SU-DHL-6 (cell line): Measurements from ENCODE around the gene CCNI2.

Experiments used
- H2AFZ ChIP-seq: fragments of 200-600 bp; sonication (generic); 2 replicates; pipeline ENCODE4 v1.6.1; 2014; ENCODE audit warnings: low read depth, mild to moderate bottlenecking, moderate library complexity, mixed read lengths, antibody characterized with exemption, low read length; ENCODE audit not compliant: severe bottlenecking
- H3F3A ChIP-seq: fragments of 200-600 bp; shearing (Covaris generic); 2 replicates; pipeline ENCODE4 v1.6.0; 2016; ENCODE audit warnings: antibody characterized with exemption, mild to moderate bottlenecking; ENCODE audit not compliant: insufficient read depth
- H3K27ac ChIP-seq: fragments of 200-600 bp; sonication (generic); 2 replicates; pipeline ENCODE4 v1.5.1; 2016; ENCODE audit warnings: low read depth, mild to moderate bottlenecking, low read length, moderate library complexity, mixed read lengths
- H3K27me3 ChIP-seq: fragments of 200-600 bp; sonication (generic), shearing (Covaris generic); 2 replicates; pipeline ENCODE4 v1.6.0; 2014; ENCODE audit warnings: mild to moderate bottlenecking, low read length
- H3K36me3 ChIP-seq: fragments of 200-600 bp; sonication (generic); 2 replicates; pipeline ENCODE4 v1.6.1; 2014; ENCODE audit warnings: mild to moderate bottlenecking, low read length, mixed read lengths
- H3K4me2 ChIP-seq: fragments of 300-600, 200-600 bp; shearing (Covaris generic), sonication (generic); 2 replicates; pipeline ENCODE4 v1.6.0; 2014; ENCODE audit warnings: low read length, low read depth, mild to moderate bottlenecking; ENCODE audit not compliant: poor library complexity, severe bottlenecking
- H3K4me3 ChIP-seq: fragments of 200-600 bp; sonication (generic); 2 replicates; pipeline ENCODE4 v1.5.1; 2014; ENCODE audit warnings: antibody characterized with exemption, low read length, mild to moderate bottlenecking, mixed read lengths; ENCODE audit not compliant: insufficient read depth, poor library complexity, severe bottlenecking
- H3K79me2 ChIP-seq: fragments of 200-600 bp; sonication (generic); 2 replicates; pipeline ENCODE4 v1.6.1; 2014; ENCODE audit warnings: mild to moderate bottlenecking, low read length, moderate library complexity; ENCODE audit not compliant: insufficient read depth
- H3K9ac ChIP-seq: fragments of 200-600 bp; sonication (generic); 2 replicates; pipeline ENCODE4 v1.7.0; 2014; ENCODE audit warnings: mild to moderate bottlenecking, low read length
- H3K9me2 ChIP-seq: fragments of 200-600 bp; sonication (generic); replicated peaks from 2 replicates; pipeline ENCODE4 v1.6.1; 2014; ENCODE audit warnings: low read length; ENCODE audit not compliant: insufficient read depth
- H3K9me3 ChIP-seq: fragments of 200-600 bp; sonication (generic); 2 replicates; pipeline ENCODE4 v1.6.1; 2014; ENCODE audit warnings: low read length, mixed read lengths; ENCODE audit not compliant: insufficient read depth
- H4K20me1 ChIP-seq: fragments of 200-600 bp; sonication (generic); 2 replicates; pipeline ENCODE4 v1.6.1; 2014; ENCODE audit warnings: low read depth, mild to moderate bottlenecking, antibody characterized with exemption, low read length, moderate library complexity, mixed read lengths
- CTCF ChIP-seq: fragments of 200-600 bp; sonication (generic); IDR thresholded peaks from one replicate; pipeline ENCODE4 v1.5.1; 2017; ENCODE audit warnings: antibody characterized with exemption, mild to moderate bottlenecking, low read length, moderate library complexity; ENCODE audit not compliant: insufficient read depth, poor library complexity, severe bottlenecking
- EZH2phosphoT487 ChIP-seq: fragments of 200-600 bp; sonication (generic), shearing (Covaris generic); conservative IDR thresholded peaks from 2 replicates; pipeline ENCODE4 v1.6.1; 2018; ENCODE audit warnings: mild to moderate bottlenecking, antibody characterized with exemption, low read length, moderate library complexity, mixed read lengths

The CCNI2 gene

DNA sequence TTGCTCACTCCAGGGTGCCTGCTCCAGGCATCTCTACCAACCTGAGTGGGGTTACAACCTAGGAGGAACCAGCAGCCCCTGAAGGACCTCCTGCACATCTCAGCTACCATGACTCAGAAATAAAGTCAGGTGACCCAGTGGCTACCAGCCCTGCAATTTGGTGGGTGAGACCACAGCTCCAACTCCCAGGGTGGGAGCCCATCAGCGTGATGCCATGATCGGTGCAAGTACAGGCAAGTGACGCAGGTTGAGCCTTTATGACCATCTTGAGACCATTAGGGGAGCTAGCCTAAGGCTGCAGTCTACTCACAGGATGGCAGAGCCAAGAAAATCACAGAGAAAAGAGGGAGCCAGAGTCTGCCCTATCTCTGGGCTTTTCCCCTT, 21.3 kb downstream of the CCNI2 start:
- no peaks in the 10 kb centered on the region for H3K9me2 ChIP-seq
- no peaks in the 10 kb centered on the region for H3F3A ChIP-seq
- no peaks in the 10 kb centered on the region for H3K79me2 ChIP-seq
- no peaks in the 10 kb centered on the region for H4K20me1 ChIP-seq
- no peak overlapping the region for H3K9ac ChIP-seq
- no peaks in the 10 kb centered on the region for H3K9me3 ChIP-seq
- H3K4me3 ChIP-seq, result no peak overlapping the region
- H3K27ac ChIP-seq, result no peak overlapping the region
- no peak overlapping the region for H3K4me2 ChIP-seq
- H3K36me3 ChIP-seq, result no peaks in the 10 kb centered on the region
- no peaks in the 10 kb centered on the region for H3K27me3 ChIP-seq
- no peak for TF ChIP-seq CTCF
- no peak for TF ChIP-seq EZH2phosphoT487
- no peak overlapping the region for H2AFZ ChIP-seq

GRCh38 chr5:132770476-132771159, 23.4 kb downstream of the CCNI2 start:
- Histone ChIP-seq H3K27me3 (no peaks in the 10 kb centered on the region), H3K79me2 (no peaks in the 10 kb centered on the region), H3K9me2 (no peaks in the 10 kb centered on the region), H3K4me2 (no peak overlapping the region), H3K9me3 (no peaks in the 10 kb centered on the region), H2AFZ (no peak overlapping the region), H3K36me3 (no peaks in the 10 kb centered on the region), H3K27ac (no peak overlapping the region), H4K20me1 (no peaks in the 10 kb centered on the region), H3F3A (no peaks in the 10 kb centered on the region), H3K4me3 (no peak overlapping the region), H3K9ac (no peak overlapping the region)
- TF ChIP-seq CTCF, result no peak
- no peak for TF ChIP-seq EZH2phosphoT487

GRCh38 chr5:132771503-132771998, 24.3 kb downstream of the CCNI2 start:
- Histone ChIP-seq H3K36me3 (no peaks in the 10 kb centered on the region), H3F3A (no peaks in the 10 kb centered on the region), H4K20me1 (no peaks in the 10 kb centered on the region), H3K79me2 (no peaks in the 10 kb centered on the region), H3K27ac (no peak overlapping the region), H3K9me2 (no peaks in the 10 kb centered on the region), H3K9me3 (no peaks in the 10 kb centered on the region), H2AFZ (no peak overlapping the region), H3K9ac (no peak overlapping the region), H3K4me3 (no peak overlapping the region), H3K27me3 (no peaks in the 10 kb centered on the region), H3K4me2 (no peak overlapping the region)
- no peak for TF ChIP-seq EZH2phosphoT487
- no peak for TF ChIP-seq CTCF
